DMS53 (cell line): ENCODE data around the gene TNFAIP6.
"Not testable (repeated sequence)": the region's sequence is repeated elsewhere in the genome, so short reads cannot be mapped to it uniquely, and the experiment has no call there.

ENCODE experiments used
- DNase-seq: peaks from one replicate; lab custom pipeline; 2025; lab: John Stamatoyannopoulos, UW

TNFAIP6 gene

DNA sequence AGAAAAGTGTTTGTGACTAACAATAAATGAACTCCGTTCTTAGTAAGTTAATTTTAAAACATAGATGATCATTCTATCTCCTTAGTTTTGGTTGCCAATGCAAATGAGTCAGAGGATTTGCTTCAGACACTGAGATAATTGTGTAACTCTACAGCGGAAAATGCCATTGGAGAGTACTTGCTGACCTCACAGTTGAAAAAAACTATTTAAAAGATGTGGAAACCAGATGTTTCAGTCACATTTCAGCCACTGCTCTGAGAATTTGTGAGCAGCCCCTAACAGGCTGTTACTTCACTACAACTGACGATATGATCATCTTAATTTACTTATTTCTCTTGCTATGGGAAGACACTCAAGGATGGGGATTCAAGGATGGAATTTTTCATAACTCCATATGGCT is at the start of gene TNFAIP6:
Gene TNFAIP6 (plus strand): TSS at position 234 of the 400 bp plus-strand sequence. CDS start 75 bp downstream, at position 309.
- no peak for DNase-seq

- DNase-seq: not testable (repeated sequence)
Observed at GRCh38 chr2:151310313-151310712, 47.1 kb upstream of the TNFAIP6 start.

- DNase-seq: not testable (repeated sequence)
Observed at GRCh38 chr2:151312440-151312839, 45.0 kb upstream of the TNFAIP6 start.

- DNase-seq: no peak
Observed at GRCh38 chr2:151315381-151315903, 42.0 kb upstream of the TNFAIP6 start.

DNA sequence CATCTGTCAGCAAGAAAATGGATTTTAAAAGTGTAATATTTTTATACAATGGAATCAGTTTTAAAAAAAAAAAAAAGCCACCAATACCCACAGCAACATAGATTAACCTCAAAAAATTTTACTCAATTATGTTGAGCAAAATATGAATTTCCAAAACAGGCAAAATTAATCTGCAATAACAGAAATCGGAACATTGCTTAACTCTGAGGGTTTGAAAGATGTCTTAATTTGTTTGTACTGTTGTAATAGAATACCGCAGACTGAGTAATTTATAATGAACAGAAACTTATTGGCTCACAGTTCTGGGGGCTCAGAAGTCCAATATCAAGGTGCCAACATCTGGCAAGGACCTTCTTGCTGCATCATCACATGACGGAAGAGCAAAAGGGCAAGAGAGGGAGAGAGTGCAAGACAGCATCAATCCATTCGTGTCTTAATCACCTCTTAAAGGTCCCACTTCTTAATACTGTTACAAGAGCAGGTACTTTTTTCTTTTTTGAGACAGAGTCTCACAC is 31.8 kb upstream of the TNFAIP6 start:
- no peak for DNase-seq

GRCh38 chr2:151326554-151326953 is 30.8 kb upstream of the TNFAIP6 start:
- DNase-seq: no peak

- DNase-seq: no peak
Observed at GRCh38 chr2:151329998-151330397, 27.4 kb upstream of the TNFAIP6 start.

GRCh38 chr2:151333083-151333482 is 24.3 kb upstream of the TNFAIP6 start:
- no peak for DNase-seq

DNA sequence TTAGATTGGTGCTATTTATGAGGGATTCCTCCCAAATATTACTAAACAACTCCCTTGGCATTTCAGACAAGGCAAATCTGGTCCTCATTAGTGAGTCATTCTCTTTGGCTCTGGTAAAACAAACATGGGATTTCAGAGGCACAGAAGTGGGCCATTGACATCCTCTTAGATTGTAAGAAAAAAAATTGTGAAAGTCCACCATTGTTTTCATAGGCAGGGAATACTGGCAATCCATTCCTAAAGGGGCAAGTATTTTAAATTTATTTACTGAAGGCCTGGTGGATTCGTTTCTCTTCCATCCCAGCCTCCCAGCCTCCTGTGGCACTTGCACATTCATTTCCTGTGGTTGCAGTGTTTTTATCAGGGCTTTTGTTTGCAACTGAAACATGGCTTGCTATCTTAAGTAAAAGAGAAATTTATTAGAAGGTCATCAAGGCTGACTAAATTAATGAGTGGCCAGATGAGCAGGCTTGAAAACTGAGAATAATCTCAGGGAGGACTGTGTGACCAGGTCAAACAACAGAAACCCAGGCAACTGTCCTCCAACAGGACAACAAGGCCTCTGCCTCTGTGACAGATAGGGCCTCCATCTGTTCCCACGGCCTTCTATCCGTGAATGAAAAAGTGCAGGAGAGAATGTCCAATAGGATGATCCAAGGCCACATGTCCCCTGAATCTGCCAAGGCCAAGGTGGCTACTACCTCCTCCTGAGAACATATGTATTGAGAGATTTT is 23.1 kb upstream of the TNFAIP6 start:
- peak; percentile 24 for DNase-seq

DNA sequence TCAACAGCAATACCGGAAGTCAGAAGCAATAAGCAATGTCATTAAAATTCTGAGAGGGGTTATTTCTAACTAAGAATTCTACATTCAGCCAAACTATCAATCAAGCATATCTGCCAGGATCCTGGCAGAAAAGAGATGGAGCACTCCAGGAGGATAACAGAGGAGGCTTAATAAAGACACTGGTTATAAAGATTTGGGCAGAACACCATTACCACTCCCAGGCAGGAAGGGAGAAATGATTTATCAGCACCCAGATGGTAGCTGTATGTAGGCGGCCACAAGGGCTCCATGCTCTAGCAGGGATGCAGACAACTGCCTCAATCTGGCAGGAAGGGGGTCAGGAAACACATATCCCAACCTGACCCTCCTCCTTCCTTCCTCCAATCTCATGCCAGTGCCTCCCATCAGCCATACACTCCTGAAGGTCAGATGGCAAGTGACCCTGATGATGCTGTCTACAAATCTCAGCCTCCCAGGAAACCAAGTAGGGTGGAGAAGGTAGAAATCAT is 20.5 kb upstream of the TNFAIP6 start:
- DNase-seq: no peak

DNA sequence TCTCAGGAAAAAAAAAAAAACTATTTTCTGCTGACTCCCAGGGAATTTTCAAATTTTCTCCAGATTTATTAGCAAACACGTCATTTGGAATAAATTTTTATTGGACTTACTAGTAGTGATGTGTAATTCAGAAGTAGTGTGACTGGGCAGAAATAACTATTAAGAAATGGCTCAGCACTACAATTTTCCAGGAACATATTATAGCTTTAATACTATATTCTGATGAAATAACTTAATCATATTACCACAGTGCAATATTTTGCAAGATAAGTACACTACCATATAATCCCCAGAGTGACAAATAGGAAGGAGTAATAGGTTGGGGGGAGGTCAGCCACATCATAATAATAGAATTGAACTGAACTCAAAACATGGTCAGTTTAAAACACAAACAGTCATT is 19.7 kb upstream of the TNFAIP6 start:
- no peak for DNase-seq

- no peak for DNase-seq
Observed at GRCh38 chr2:151338115-151338514, 19.3 kb upstream of the TNFAIP6 start.

DNA sequence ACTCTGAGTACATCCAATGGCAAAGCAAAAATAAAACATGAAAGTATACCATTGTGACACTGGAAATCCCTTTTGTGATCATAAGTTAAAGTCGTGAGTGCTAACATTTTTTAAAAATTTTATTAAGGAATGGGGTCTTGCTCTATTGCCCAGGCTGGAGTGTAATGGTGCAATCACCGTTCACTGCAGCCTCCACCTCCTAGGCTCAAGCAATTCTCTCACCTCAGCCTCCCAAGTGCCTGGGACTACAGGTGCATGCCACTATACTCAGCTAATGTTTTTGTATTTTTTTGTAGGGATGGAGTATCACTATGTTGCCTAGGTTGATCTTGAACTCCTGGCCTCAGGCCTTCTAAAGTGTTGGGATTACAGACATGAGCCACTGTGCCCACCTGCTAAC is 14.3 kb upstream of the TNFAIP6 start:
- no peak for DNase-seq

GRCh38 chr2:151344191-151344590 is 13.2 kb upstream of the TNFAIP6 start:
- not testable (repeated sequence) for DNase-seq

GRCh38 chr2:151344906-151345305 is 12.5 kb upstream of the TNFAIP6 start:
- peak; percentile 1 for DNase-seq

- no peak for DNase-seq
Observed at GRCh38 chr2:151347294-151347693, 10.1 kb upstream of the TNFAIP6 start.

DNA sequence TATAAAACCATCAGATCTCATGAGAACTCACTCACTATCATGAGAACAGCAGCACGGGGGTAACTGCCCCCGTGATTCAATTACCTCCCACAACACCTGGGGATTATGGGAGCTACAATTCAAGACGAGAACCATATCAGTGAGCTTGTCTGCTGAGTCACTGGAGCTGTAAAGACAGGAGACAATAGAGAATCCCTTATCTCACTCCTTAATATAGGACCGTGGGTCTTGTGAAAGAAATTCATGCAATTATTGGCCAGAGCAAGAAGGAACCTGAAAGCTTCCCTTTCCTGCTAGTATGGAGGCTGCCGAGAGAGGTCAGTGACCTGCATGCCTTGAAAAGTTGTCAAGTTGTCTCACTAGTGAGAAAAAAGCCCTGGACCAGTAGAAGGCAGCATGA is 9.5 kb upstream of the TNFAIP6 start:
- DNase-seq: no peak

- no peak for DNase-seq
Observed at GRCh38 chr2:151350579-151351195, 6.7 kb upstream of the TNFAIP6 start.

DNA sequence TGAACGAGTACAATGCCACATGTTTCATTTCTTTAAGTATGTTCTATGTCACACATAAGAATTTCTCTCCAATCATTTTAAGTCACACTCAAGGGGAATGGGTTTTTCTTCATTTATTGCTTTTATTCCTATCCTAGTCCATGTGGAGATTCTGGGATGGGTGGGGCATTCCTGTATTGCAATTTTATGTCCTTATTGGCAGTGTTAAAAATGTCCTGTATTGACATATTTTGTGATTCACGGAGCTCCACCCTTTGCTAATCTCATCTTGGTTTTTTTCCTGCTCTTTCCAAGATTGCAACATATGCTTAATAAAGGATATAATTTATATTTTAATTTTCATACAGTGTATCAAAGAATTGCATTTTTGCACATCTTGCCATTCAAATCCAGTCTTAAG is 3.4 kb upstream of the TNFAIP6 start:
- DNase-seq: no peak

GRCh38 chr2:151354807-151355206 is 2.6 kb upstream of the TNFAIP6 start:
- no peak for DNase-seq

DNA sequence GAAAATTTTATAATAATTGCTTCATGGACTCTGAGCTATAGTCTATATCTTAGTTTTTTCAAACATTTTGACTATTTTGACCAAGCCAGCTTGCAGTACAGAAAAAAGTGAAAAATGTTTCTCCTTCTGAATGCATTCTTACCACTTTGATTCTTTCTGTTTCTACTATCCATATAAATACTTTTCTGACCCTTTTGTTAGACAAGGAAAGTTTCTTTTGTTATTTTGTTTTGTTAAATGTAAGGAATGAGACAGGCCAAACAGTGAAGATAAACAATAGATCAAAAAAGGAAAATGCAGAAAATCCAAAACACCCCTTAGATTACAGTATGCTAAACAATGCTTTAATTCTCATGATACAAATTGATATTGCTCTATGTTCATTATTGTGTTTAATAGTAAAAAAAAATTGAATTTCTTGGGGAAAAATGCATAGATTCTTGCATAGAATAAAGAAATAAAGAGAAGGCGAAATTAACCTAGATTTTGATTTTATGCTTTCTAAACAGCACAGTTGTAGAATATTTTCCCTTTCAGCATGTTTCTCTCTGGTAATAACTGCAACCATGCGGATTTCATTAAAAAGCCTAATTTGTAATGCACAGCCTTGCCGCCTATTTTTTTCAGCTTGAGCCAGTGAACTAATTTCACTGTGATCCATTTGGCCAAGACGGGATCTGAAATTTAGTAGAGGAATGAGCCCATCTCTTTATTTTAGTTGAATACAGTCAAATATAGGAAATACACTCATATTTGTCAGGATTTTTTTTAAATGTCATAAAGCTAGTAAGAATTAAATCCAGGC is 976 bp downstream of the TNFAIP6 start:
- no peak for DNase-seq

DNA sequence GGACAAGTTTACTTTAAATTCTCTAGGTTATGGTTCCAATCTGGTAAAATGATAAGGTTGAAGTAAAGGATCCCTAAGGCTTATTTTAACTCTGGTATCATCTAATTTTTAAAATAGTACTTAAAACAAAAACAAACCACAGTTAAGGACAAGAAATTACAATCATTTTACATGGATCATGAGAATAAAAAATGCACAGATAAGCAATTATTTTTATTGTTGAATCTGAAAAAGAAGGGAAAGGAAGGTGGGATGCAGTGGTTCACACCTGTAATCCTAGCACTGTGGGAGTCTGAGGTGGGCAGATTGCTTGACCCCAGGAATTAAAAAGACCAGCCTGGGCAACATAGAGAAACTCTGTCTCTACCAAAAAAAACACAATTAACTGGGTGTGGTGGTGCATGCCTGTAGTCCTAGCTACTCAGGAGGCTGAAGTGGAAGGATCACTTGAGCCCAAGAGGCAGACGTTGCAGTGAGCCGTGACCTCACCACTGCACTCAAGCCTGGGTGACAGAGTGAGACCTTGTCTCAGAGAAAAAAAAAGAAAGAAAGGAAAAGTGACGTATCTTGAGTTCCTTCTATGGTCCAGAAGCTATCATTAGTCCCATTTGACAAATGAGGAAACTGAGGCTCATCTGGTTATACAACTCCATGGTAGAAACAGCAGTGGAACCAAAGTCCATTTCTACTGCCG is 2.5 kb downstream of the TNFAIP6 start:
- no peak for DNase-seq
